ENCODE results near the gene NEK11.

DNA sequence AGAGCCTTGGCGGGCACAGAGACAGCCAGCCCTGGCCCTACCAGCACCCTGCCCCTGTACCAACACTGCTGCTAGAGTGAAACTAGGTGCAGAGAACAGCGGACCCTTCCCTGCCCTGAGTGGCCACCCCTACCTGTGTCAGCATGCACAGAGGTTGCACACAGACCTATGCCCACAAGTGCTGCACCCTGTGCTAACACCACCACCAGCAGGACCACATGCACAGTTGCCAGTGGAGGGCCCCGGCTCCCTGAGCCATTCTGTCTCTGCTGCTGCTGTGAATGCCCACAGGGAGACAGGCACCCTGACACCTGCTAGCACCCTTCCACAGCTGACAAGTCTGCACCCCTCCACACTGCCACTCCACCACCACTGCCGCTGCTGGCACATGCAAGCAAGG, 131.8 kb downstream of the NEK11 start:
- TF ChIP-seq POLR2A (IDR thresholded peaks at IDR 0.05), result no peak
- TF ChIP-seq, protein P1, sequence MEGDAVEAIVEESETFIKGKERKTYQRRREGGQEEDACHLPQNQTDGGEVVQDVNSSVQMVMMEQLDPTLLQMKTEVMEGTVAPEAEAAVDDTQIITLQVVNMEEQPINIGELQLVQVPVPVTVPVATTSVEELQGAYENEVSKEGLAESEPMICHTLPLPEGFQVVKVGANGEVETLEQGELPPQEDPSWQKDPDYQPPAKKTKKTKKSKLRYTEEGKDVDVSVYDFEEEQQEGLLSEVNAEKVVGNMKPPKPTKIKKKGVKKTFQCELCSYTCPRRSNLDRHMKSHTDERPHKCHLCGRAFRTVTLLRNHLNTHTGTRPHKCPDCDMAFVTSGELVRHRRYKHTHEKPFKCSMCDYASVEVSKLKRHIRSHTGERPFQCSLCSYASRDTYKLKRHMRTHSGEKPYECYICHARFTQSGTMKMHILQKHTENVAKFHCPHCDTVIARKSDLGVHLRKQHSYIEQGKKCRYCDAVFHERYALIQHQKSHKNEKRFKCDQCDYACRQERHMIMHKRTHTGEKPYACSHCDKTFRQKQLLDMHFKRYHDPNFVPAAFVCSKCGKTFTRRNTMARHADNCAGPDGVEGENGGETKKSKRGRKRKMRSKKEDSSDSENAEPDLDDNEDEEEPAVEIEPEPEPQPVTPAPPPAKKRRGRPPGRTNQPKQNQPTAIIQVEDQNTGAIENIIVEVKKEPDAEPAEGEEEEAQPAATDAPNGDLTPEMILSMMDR (IDR thresholded peaks at IDR 0.05), result no peak
- TF ChIP-seq EP300 (IDR thresholded peaks at IDR 0.05), result no peak
